Measurements from ENCODE around the gene RNF220.
"Not testable (repeated sequence)": the region's sequence is repeated elsewhere in the genome, so short reads cannot be mapped to it uniquely, and the experiment has no call there.

The RNF220 gene

DNA sequence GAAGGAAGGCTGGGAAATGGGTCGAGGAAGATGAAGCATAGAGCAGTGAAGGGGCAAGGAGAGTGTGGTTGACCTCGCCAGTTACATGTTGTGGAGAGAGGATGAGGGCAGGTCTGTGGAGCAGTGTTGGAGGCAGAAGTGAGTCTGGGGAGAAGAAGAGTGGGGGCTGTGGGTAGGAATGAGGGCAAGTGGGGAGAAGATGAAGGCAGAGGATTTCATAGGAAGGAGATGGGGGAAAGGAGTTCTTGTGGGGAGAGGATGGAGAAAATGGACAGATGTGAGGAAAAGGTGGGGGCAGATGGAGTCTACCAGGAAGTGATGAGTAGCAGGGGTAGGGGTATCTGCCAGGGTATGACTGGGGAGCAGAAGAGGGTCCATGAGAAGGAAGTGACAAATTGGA lies 273.1 kb downstream of the RNF220 start:
- DNase-seq (ENCODE audit: low read depth): no peak

DNA sequence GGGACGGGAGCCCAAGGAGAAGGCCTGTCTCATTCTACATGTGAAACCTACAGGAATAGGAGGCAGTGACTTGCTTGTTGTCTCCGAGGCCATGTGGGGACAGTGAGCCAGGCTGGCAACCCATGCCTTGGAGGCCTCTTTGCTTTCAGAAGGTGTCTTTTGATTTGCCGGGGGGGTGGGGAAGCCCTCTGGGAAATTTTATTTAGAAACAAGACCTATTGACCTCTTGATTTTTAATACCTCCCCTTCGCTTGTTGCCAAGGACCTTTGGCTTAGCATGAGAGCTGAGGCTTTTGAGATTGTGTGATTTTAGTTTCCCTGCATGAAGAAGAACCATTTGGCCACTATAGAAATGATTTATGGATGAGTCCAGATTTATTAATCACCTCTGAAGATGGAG lies 273.6 kb downstream of the RNF220 start:
- DNase-seq (ENCODE audit: low read depth): no peak

DNA sequence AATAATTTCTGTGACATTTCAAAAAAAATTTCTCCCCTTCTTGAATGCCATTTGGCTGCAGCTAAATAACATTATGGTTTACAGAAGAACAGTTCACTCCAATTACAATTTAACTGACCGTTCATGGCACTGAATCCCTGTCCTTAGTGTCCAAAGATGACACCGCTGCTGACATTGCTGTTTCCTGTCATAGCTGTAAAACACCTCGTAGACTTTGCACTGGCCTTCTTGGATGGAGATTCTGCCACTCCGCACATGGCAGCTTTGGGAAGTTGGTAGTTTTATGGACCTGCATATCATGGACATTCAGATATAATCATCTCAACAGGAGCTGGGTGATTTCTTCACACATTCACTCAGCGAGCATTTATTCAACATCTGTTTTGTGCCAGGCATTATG lies 274.4 kb downstream of the RNF220 start:
- DNase-seq (ENCODE audit: low read depth): no peak

DNA sequence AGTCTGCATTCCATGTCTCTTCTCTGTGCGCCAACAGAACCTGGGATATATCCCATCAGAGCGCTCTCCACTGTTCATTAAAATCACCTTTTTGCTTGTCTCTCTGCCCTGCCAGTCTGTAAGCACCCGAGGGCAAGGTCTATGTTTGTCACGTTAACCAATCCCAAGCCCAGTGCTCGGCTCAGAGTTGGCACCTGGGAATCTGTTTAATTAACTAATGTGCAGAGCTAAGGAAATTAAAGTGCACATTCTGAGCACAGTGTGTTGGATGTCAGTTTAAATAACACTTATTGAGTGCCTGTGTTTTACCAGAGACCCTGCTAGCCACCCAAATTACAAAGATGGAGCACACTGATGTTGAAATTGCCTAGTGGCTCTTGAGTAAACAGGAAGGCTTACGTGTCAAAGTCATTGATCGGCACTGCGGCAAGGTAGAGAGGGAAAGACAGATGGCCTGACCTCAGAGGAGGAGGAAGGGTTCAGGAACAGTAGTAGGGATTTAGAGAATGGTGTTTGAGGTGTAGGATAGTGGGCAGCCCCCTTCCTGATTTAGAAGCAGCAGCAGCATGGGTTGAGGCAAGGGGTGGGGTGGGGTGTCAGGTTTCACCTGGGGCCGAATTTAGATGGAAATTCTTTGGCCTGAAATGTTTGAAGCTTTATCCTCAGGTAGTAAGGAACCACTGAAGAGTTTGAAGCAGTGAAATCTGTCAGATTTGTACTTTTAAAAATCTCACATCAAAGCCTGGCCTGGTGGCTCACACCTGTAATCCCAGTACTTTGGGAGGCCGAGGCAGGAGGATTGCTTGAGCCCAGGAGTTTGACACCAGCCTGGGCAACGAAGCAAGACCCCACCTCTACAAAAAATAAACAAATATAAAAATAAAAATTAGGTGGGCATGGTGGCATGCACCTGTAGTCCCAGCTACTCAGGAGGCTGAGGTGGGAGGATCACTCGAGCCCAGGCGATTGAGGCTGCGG lies 277.1 kb downstream of the RNF220 start:
- DNase-seq (ENCODE audit: low read depth): no peak

DNA sequence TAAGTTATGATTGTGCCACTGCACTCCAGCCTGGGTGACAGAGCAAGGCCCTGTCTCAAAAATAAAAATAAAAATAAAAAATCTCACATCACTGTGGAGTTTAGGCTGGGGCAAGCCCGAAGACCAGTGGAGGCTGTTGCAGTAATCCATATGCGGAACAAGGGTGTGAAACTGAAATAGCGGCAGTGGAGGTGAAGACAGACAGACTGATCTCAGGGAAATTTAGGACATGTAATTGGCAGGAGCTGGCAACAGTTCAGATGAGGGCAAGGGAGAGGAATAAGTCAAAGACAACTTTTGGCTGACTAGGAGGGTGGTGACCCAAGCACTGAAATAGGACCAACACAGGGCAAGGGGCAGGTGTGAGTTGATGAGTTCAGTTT lies 277.8 kb downstream of the RNF220 start:
- no peak for DNase-seq (ENCODE audit: low read depth)

DNA sequence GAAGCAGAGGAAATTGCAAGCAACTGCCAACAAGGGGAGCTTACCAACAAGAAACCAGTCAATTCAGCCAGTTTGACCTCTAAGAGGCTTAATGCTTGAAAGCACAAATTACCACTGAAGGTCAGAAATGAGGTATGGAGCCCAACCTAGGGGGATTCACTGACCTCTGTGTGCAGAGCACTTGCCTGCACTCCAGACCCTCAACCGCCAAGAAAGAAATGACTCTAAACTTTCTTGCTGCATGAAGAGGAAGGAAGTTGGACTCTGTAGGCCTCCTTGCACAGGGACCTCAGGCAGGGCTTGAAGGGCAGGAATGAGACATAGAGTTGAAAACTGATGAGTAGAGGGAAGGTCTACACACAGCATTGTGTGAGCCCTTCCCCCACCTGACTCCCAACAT lies 279.5 kb downstream of the RNF220 start:
- no peak for DNase-seq (ENCODE audit: low read depth)

DNA sequence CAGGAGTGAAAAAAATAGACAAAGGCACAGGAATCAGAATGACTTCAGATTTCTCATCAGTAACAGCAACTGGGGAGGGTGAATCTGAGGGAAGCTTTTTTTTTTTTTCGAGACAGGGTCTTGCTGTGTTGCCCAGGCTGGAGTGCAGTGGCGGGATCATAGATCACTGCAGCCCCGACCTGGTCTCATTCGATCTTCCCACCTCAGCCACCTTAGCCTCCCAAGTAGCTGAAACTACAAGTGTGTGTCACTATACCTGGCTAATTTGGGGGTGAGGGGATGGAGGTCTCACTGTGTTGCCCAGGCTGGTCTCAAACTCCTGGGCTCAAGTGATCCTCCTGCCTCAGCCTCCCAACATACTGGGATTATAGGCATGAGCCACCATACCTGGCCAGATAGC lies 280.2 kb downstream of the RNF220 start:
- DNase-seq (ENCODE audit: low read depth): no peak

DNA sequence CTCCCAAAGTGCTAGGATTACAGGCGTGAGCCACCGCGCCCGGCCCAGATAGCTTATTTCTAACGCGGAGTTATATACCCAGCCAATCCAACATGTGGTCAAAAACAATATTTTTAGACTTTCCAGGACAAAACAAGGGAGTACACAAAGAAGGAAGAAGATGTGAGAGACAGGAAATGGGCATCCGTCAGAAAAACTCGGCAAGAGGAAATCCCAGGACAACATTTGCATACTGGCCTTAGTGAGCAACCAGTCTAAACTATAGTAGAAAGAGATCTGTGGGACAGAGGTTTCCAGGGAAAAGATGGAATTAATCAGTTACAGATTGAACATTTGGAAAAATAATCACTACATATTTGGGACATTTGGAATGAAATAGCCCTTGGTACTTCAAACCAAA lies 280.8 kb downstream of the RNF220 start:
- DNase-seq (ENCODE audit: low read depth): peak; percentile 9

DNA sequence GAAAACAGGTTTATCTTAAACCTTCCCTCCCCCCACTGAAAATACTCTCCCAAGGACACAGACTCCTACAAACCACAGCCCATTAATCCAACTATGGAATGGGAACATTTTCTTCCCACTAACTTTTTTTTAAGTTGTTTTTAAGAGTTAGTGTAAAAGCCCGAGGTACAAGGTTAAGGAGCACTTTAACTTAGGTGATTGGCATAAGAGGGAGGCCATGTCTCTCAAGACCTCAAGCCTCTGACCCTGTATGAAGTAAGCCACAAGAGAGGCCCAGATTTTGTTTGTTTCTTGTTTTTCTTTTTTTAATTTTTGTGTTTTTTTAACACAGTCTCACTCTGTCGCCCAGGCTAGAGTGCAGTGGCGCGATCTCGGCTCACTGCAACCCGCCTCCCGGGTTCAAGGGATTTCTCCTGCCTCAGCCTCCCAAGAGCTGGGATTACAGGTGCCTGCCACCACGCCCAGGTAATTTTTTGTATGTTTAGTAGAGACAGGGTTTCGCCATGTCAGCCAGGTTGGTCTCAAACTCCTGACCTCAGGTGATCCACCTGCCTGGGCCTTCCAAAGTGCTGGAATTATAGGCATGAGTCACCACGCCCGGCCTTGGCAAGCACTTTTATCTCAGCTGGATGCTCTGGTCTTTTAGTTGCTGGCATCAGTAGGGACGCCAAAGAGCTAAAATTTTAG lies 283.8 kb downstream of the RNF220 start:
- no peak for DNase-seq (ENCODE audit: low read depth)

DNA sequence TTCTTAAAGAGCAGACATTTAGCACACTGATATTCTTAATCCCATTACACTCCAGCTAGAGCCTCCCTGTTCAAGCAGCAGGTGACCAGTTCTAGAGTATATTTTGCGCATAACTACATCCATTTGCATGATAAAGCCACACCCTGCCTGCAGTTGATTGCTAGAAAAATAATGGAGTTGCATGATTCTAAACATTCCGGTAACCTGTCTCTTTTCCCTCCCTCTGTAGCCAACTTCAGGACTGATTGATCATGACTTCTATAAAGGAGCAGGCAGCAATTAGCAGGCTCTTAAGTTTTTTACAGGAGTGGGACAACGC lies 284.4 kb downstream of the RNF220 start:
- no peak for DNase-seq (ENCODE audit: low read depth)

DNA sequence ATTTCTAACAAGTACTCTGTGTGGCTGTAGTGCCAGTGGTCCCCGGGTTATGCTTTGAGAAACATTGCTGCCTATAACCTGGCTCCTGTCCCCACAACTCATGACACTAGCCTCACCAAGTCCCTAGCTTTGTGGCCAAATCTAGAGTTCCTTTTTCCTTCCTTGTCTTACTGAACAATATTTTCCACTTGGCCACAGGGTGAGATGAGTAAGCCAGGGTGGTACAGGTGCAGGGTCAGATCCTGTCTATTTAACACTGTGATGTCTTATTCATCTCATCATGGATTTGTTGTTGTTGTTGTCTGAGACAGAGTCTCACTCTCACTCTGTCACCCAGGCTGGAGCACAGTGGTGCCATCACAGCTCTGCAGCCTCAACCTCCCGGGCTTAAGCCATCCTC lies 288.1 kb downstream of the RNF220 start:
- no peak for DNase-seq (ENCODE audit: low read depth)

DNA sequence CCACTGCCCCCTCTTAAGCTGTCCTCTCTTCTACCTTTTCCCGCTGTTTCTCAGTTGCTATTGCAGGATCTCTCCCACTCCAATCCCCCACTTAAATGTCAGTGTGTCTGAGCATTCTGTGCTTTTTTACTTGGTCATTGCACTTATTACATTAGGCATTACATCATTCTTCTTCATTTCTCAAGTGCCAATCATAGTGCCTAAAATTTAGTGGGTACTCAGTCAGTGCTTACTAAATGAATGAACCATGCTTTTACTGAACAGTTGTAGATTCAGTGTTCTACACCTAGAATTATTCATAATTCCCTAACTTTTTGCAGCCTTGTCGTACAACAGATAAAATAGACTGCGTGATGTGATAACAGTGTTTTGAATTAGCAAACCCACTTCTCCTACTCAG lies 288.8 kb downstream of the RNF220 start:
- no peak for DNase-seq (ENCODE audit: low read depth)

DNA sequence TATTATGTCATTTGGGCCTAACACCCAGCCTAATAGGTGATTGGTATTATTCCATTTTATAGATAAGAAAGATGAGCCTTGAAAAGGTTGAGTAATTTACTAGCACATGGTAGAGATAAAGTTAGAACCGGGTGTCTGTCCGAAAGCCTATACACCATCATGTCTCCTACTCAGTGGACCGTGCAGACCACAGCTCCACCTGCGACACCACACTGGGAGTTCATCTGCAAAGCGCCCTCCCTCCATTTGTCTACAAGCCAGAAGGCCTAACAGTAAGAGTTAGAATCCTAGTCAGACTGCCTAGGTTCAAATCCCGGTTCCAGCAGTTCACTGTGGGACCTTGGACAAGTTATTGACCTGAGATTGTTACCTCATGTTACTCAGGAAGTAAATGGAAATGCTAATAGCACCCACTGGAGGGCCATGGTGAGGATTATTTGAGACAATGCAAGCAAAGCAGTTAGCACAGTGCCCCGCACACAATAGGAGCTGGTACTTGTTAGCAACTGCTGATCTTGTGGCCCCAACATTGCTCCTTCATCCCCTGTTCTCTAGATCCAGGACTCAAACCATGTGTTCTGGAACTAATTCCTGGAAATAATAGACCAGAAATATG lies 289.9 kb downstream of the RNF220 start:
- DNase-seq (ENCODE audit: low read depth): no peak

DNA sequence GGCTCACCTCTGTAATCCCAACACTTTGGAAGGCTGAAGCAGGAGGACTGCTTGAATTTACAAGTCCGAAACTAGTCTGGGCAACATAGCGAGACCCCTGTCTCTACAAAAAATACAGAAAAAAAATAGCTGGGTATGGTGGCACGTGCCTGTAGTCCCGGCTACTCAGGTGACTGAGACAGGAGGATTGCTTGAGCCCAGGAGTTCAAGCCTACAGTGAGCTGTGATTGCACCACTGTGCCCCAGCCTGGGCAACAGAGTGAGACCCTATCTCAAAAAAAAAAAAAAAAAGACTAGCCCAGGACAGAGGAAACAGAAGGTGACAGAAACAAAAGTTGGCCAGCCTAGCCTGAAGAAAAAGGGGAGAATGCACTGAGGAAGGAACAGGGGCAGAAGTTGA lies 290.6 kb downstream of the RNF220 start:
- no peak for DNase-seq (ENCODE audit: low read depth)

DNA sequence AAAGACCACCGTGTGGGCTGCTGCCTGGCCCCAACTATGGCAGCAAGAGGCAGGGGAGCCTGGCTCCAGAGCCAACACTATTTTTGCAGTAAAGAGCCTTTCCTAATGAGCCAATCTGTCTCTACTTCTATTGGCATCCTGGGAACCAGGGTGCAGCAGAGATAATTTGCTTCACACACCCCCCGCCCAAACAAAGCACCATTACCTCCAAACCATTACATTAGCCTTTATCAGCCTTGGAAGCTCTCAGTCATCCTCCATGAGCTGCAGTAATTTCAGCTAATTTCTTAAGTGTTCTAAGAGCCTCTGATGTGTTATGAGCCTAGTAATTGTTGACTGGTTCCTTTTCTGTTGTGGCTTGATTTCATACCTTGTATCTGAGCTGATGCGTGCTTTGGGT lies 291.0 kb downstream of the RNF220 start:
- DNase-seq (ENCODE audit: low read depth): no peak

DNA sequence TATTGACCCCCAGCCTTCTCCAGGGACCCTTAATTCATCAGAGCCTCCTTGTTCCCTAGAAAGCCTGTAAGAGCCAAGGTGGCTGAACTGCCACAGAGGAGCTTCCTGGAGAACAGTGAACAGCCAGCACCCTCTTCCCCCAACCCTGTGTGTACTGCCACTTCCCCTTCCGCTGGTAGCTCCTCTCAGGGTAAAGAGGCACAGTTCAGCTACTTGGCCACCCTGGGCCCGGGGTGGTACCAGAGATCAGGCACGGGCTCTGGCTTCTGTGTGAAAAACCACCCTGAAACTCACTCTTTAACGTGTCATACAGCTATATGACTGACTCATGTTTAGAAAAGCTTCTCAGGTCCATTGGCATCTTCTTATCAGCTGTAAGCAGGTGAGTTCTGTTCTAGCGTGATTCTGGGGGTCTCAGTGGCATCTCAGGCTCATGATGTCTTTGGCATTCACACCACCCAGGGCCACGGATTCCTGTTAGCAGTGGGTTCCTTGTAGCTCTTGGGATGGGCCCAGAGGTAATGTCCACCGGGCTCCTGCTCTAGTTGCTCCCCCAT lies 291.8 kb downstream of the RNF220 start:
- no peak for DNase-seq (ENCODE audit: low read depth)

DNA sequence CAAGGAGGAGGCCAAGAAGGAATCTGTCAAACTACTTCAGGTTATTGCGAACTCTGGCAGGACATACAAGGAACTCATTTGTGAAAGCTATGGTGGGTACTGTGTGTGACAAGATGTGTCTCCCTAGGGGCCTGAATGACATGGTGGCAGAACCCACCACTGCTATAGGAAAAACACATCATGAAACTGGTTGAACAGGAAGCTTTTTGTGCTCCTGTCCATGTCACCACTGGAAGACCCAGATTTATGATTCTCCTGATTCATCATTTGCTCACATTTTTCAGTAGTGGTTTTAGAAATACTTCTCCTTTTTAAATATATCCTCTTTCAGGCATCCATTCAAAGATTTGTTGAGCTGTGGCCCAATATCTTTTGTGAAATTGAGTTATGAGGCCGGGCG lies 293.1 kb downstream of the RNF220 start:
- no peak for DNase-seq (ENCODE audit: low read depth)

DNA sequence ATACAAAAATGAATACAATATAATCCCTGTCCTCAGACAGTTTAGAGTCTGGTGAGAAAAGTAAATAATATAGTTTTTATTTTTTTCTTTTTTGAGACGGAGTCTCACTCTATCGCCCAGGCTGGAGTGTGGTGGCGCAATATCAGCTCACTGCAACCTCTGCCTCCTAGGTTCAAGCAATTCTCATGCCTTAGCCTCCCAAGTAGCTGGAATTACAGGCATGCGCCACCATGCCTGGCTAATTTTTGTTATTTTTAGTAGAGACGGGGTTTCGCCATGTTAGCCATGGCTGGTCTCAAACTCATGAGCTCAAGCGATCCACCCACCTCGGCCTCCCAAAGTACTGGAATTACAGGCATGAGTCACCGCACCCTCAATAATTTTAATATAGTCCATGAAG lies 294.3 kb downstream of the RNF220 start:
- DNase-seq (ENCODE audit: low read depth): not testable (repeated sequence)

DNA sequence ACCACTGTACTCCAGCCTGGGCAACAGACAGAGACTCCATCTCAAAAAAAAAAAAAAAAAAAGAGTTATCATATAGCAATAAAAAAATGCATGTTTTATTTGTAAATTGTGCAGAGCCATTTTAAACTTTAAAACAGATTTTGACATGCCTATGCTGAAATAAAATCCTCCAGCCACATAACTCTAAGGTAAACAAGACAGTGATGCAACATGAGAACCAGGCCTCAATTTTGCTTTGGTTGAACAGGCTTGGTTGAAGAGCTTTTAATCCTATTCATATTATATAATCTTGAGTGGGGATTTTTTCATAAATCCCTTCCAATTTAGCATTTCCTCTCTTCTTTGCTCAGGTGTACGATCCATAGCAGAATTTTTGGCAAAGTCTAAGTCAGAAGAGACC lies 295.5 kb downstream of the RNF220 start:
- DNase-seq (ENCODE audit: low read depth): no peak

DNA sequence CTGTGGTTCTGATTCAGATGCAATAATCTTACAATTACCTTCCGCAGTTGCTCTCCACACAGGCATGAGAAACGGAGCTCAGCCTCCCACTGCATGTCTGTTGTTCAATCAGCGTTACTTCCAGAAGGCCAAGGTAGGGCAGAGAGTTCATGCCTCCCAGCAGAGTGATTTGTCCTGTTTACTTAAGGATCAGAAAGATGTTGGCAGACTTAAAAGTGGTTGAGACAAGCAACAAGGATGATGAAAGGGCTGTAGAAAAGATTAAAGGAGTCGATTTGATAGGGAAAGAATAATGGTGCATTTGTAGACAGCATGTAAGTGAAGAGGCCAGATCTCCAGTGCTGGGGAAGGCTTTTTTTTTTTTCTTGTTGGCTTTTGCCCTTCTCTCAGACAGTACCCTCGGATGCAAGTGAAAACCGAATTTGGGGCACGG lies 296.1 kb downstream of the RNF220 start:
- DNase-seq (ENCODE audit: low read depth): no peak

Data from EH (cell line).